GM12878 (cell line): ENCODE results near the gene USH1G. TPM values are rescaled to one million over a fixed set of nuclear protein-coding genes. Genes with fewer than 3 reads are reported as not detected.

Source experiments
- ATAC-seq: fragments of 200-7000 bp; cut with Tn5 transposase; 3 replicates; pipeline ENCODE4 v1.9.1; 2020; ENCODE audit warnings: mild to moderate bottlenecking, moderate library complexity
- Bru-seq: library from RNA; stranded (reverse); fragments of 400-500 nt; gene quantifications from one replicate; lab custom pipeline; 2021; lab: Mats Ljungman, UMichigan
- BruChase-seq, 2 experiments: library from RNA; stranded (reverse); fragments of 400-500 nt; gene quantifications; one replicate each; lab custom pipeline; 2021; lab: Mats Ljungman, UMichigan
- BruUV-seq: library from RNA; stranded (reverse); fragments of 400-500 nt; replicated peaks from 2 replicates; lab custom pipeline; 2021; lab: Mats Ljungman, UMichigan
- CTCF ChIA-PET: fragments of 300-600 bp; sonication (Branson Sonifier 250); formaldehyde crosslinking; extraction: SDS; loops from one replicate; lab custom pipeline; 2021; ENCODE audit warnings: inconsistent platforms; lab: Yijun Ruan, JAX
- POLR2A ChIA-PET: fragments of 350-600 bp; formaldehyde crosslinking; extraction: SDS; loops from one replicate; lab custom pipeline; 2021; ENCODE audit warnings: inconsistent platforms; lab: Charles Lee
- RAD21 ChIA-PET: fragments of 300-600 bp; sonication (Branson Sonifier 250); formaldehyde crosslinking; loops from one replicate; lab custom pipeline; 2023; ENCODE audit warnings: antibody characterized with exemption; ENCODE audit not compliant: unreplicated experiment; lab: Charles Lee
- SMC1A ChIA-PET: fragments of 300-600 bp; sonication (Branson Sonifier 250); formaldehyde crosslinking; loops from one replicate; lab custom pipeline; 2023; ENCODE audit not compliant: unreplicated experiment, uncharacterized antibody; lab: Charles Lee
- DNase-seq: peaks from one replicate; pipeline ENCODE4 v3.0.0-alpha.2; 2011; ENCODE audit warnings: low read depth, low spot score
- FAIRE-seq: peaks from 3 replicates; lab custom pipeline; 2011; peaks lifted over from hg19 to GRCh38; lab: Jason Lieb, UNC
- H2AFZ ChIP-seq: 2 replicates; pipeline ENCODE4 v1.6.0; 2011; ENCODE audit warnings: low read depth, low read length, control low read depth; ENCODE audit not compliant: control insufficient read depth
- H3K27ac ChIP-seq: 2 replicates; pipeline ENCODE4 v1.5.1; 2011; ENCODE audit warnings: control low read depth; ENCODE audit not compliant: control insufficient read depth, insufficient read depth
- H3K27me3 ChIP-seq, 2 experiments: replicated peaks in 1 of 2; 2 replicates each; pipeline versions ENCODE4 v1.6.0 to v1.6.1; 2011; ENCODE audit warnings: low read length in 1 of 2; ENCODE audit not compliant: control insufficient read depth in 2 of 2, insufficient read depth in 2 of 2
- H3K36me3 ChIP-seq, 2 experiments: 2 replicates each; pipeline ENCODE4 v1.5.1; 2011; ENCODE audit warnings: low read length in 1 of 2; ENCODE audit not compliant: control insufficient read depth in 2 of 2, insufficient read depth in 2 of 2
- H3K4me1 ChIP-seq: 2 replicates; pipeline ENCODE4 v1.6.1; 2011; ENCODE audit warnings: mild to moderate bottlenecking, low read length, moderate library complexity, mixed read lengths; ENCODE audit not compliant: control insufficient read depth, insufficient read depth
- H3K4me2 ChIP-seq: 2 replicates; pipeline ENCODE4 v1.6.0; 2011; ENCODE audit warnings: control low read depth; ENCODE audit not compliant: control insufficient read depth, insufficient read depth
- H3K4me3 ChIP-seq: fragments of 200-600 bp; sonication (generic); 2 replicates; pipeline ENCODE4 v1.5.1; 2016
- H3K79me2 ChIP-seq: 2 replicates; pipeline ENCODE4 v1.6.0; 2011; ENCODE audit warnings: low read length; ENCODE audit not compliant: control insufficient read depth, insufficient read depth
- H3K9ac ChIP-seq: 2 replicates; pipeline ENCODE4 v1.8.0; 2011; ENCODE audit warnings: low read length, control low read depth, mixed read lengths; ENCODE audit not compliant: control insufficient read depth, insufficient read depth
- H3K9me3 ChIP-seq: replicated peaks from 3 replicates; pipeline ENCODE4 v1.5.1; 2011; ENCODE audit warnings: mild to moderate bottlenecking, low read length; ENCODE audit not compliant: control insufficient read depth, insufficient read depth
- H4K20me1 ChIP-seq: 2 replicates; pipeline ENCODE4 v1.6.0; 2011; ENCODE audit not compliant: control insufficient read depth, insufficient read depth
- CHD4 ChIP-seq: fragments of 200-600 bp; sonication (generic); IDR thresholded peaks from 2 replicates; pipeline ENCODE4 v1.6.1; 2016; ENCODE audit warnings: mild to moderate bottlenecking
- CREM ChIP-seq: IDR thresholded peaks from 2 replicates; pipeline ENCODE4 v1.6.1; 2014; ENCODE audit warnings: antibody characterized with exemption, low read depth
- EGR1 ChIP-seq, 2 experiments: IDR thresholded peaks; 1 replicate in 1 of 2; 2 replicates in 1 of 2; pipeline ENCODE4 v1.6.1; 2011 to 2012; ENCODE audit warnings: low read depth in 2 of 2, low read length in 2 of 2, borderline replicate concordance in 1 of 2, mild to moderate bottlenecking in 1 of 2, moderate library complexity in 1 of 2
- IKZF1 ChIP-seq: fragments of 450-650 bp; conservative IDR thresholded peaks from 2 replicates; pipeline ENCODE4 v1.6.1; 2017; ENCODE audit warnings: antibody characterized with exemption, mild to moderate bottlenecking
- POLR2AphosphoS5 ChIP-seq: IDR thresholded peaks from 2 replicates; pipeline ENCODE4 v1.6.1; 2011; ENCODE audit warnings: mild to moderate bottlenecking, low read length, inconsistent platforms
- RUNX3 ChIP-seq: IDR thresholded peaks from 2 replicates; pipeline ENCODE4 v1.6.1; 2012; ENCODE audit warnings: low read length, inconsistent platforms
- WGBS: methylation state at CpG from one replicate; pipeline ENCODE4 v1.1.6; 2016; ENCODE audit warnings: low lambda C conversion rate; ENCODE audit not compliant: insufficient replicate concordance, insufficient coverage; ENCODE audit errors: missing lambda C conversion rate; 5-methylcytosine and 5-hydroxymethylcytosine counted together
- in situ Hi-C: fragments of 300-500 bp; cut with MboI; formaldehyde crosslinking; loops from 9 replicates; pipeline ENCODE4 v1.14.3; 2018; ENCODE audit warnings: mixed read lengths
- intact Hi-C: fragments of 100-400 bp; cut with micrococcal nuclease; formaldehyde crosslinking; loops from one replicate; pipeline ENCODE4 v1.14.2; 2022; ENCODE audit not compliant: unreplicated experiment
- long read RNA-seq, 2 experiments: library from polyadenylated mRNA; unstranded; transcript quantifications; one replicate each; pipeline ENCODE4 v2.0.0, GENCODE V29; 2019 to 2020
- polyA minus RNA-seq, 3 experiments: library from RNA; depleted of rRNA, polyadenylated mRNA; stranded (reverse); fragments of >200 nt; gene quantifications; 2 replicates each; pipeline ENCODE4 v1.2.3, GENCODE V29; 2011
- polyA plus RNA-seq, 11 experiments: library from polyadenylated mRNA; depleted of rRNA in 4 of 11; unstranded in 6 of 11; stranded (reverse) in 5 of 11; fragments of >200 nt; fragmentation: Nextera tagmentation in 4 of 11; fragmentation: Illumina TruSeq in 1 of 11; extraction: Ambion mirVana in 4 of 11; extraction: Trizol in 1 of 11; gene quantifications; 1 replicate in 1 of 11; 2 replicates in 10 of 11; pipeline versions ENCODE4 v1.2.1 to v1.2.3, GENCODE V29; 2011 to 2016; ENCODE audit warnings: inconsistent platforms in 2 of 11, missing spikeins in 2 of 11, low read depth in 1 of 11
- total RNA-seq, 4 experiments: library from RNA; depleted of rRNA in 3 of 4; stranded (reverse); fragments of >200 nt in 3 of 4; fragmentation: Illumina TruSeq in 1 of 4; extraction: Trizol in 1 of 4; gene quantifications; 2 replicates each; pipeline versions ENCODE4 v1.2.1 to v1.2.3, GENCODE V29; 2013 to 2021
- TF ChIP-seq, protein P1 (sequence below): fragments of 150-350 bp; IDR thresholded peaks from 2 replicates; pipeline ENCODE4 v1.6.1; 2014; ENCODE audit warnings: mild to moderate bottlenecking, low read depth, low read length
- TF ChIP-seq, protein P2 (sequence below): IDR thresholded peaks from 2 replicates; pipeline ENCODE4 v1.6.1; 2011; ENCODE audit warnings: borderline replicate concordance, low read depth, mild to moderate bottlenecking, moderate library complexity, low read length; ENCODE audit not compliant: insufficient read depth, poor library complexity, severe bottlenecking

The USH1G gene
- 0.29 and 0.48 TPM in 2 replicates for total RNA-seq (2013; cell fraction: nucleolus; rRNA removed)
- total RNA-seq (2014; rRNA removed) (0.11 TPM in 1 of 2 replicates, not detected in the other), total RNA-seq (2014; rRNA removed; fragmentation: Illumina TruSeq; extraction: Trizol) (not detected in 2 replicates), total RNA-seq (2021) (0.05 TPM in 1 of 2 replicates, not detected in the other), polyA plus RNA-seq (2011; rRNA removed) (0.22 and 0.62 TPM in 2 replicates), polyA plus RNA-seq (2014; fragmentation: Illumina TruSeq; extraction: Trizol) (not detected in 2 replicates), polyA plus RNA-seq (2014; fragmentation: Nextera tagmentation; extraction: Ambion mirVana) (not detected), polyA plus RNA-seq (2014; rRNA removed) (not detected in 2 replicates), polyA plus RNA-seq (2016; fragmentation: Nextera tagmentation; extraction: Ambion mirVana) (under 1 TPM in 1 of 2 experiments, not detected in 1; 0.09 TPM), polyA minus RNA-seq (2011; rRNA and poly(A)+ RNA removed) (6.6 and 11.9 TPM in 2 replicates), Bru-seq, nascent RNA (percentile 14 among the genes with signal in this experiment), BruChase-seq, experiment 1, labeled RNA remaining after a 6-hour chase (percentile 15 among the genes with signal in this experiment), BruChase-seq, experiment 2, labeled RNA remaining after a 2-hour chase (percentile 26 among the genes with signal in this experiment)
- not detected for polyA plus RNA-seq (2011; ENCODE audit: low read depth)
- 0.88 and 1.0 TPM in 2 replicates for polyA plus RNA-seq (2011; cell fraction: cytosol; rRNA removed)
- 1.5 and 2.1 TPM in 2 replicates for polyA plus RNA-seq (2011; cell fraction: nucleus; rRNA removed)
- 0.06 and 0.08 TPM in 2 replicates for polyA plus RNA-seq (2012)
- 0.52 and 0.67 TPM in 2 replicates for polyA minus RNA-seq (2011; cell fraction: cytosol; rRNA and poly(A)+ RNA removed)
- polyA minus RNA-seq (2011; cell fraction: nucleus; rRNA and poly(A)+ RNA removed): 2.7 and 6.5 TPM in 2 replicates
- long read RNA-seq, experiment 1: 0 reads
- long read RNA-seq, experiment 2: 0 reads

DNA sequence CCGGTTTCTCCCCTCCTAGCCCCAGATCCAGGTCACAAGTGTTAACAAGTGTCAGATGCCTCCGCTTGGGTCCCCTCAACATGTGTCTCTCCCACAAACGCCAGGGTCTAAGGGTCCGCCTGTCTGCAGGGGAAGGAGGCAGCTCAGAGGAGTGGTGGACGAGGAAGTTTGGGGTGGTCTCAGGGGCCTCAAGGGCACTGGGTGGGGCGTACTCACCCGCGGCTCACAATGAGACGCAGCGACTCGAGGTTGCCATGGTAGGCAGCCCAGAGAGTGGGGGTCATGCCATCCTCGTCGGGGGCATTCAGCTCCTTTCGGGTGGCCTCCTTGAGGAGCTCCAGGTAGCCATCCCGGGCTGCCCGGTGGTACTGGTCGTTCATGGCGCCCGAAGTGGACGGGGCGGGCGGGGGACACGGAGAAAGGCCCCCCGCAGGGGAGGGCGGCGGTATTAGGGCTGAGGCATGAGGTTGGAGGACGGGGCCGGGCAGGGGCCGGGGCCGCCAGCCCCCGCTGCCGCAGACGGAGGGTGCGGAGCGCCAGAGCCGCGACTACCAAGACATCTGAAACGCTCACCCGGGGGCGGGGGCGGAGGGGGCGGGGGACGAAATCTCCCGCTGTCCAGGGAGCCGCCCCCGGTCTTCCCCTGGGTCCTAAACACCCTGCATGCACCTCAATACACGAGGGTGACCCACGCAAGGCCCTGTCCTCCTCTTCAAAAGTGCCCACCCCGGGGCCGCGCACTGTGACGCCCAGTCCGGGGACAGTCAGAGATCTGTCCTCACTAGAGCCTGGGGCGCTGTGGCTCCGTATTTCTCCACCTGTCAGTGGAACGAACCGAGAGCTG is at the start of gene USH1G:
USH1G (minus strand) TSS at position 562 of the 844 bp plus-strand sequence; CDS start at position 380, 182 bp downstream.
- Histone ChIP-seq H3K9me3 (no peaks in the 10 kb centered on the region), H4K20me1 (no peaks in the 10 kb centered on the region), H3K79me2 (no peaks in the 10 kb centered on the region), H3K4me3 (no peak within 1 kb of the TSS), H3K27me3 (peaks cover 11 to 16% of the 10 kb centered on the region in 2 experiments), H3K27ac (no peak within 1 kb of the TSS), H3K36me3 (no peaks in the 10 kb centered on the region), H3K4me1 (no peaks in the 10 kb centered on the region), H3K9ac (no peak within 1 kb of the TSS), H3K4me2 (0 out of 2 replicates have a peak within 1 kb of the TSS, but pooled peaks have one; percentile 48), H2AFZ (no peak within 1 kb of the TSS)
- ATAC-seq (peak; percentile 61), DNase-seq (no peak), FAIRE-seq (no peak)
- ChIA-PET POLR2A (no interaction called here), CTCF (interaction anchor here (0.7 to 12.6 kb wide), 3 partner anchors 34 to 279 kb away, joined by 3 to 274 read pairs (median 4); no protein-coding TSS in a partner anchor), SMC1A (interaction anchor here (1.8 to 6.8 kb wide), 2 partner anchors 22 to 37 kb away, joined by 4 to 73 read pairs; no protein-coding TSS in a partner anchor), RAD21 (interaction anchor here (1.0 to 8.1 kb wide), 3 partner anchors 34 to 327 kb away, joined by 3 to 73 read pairs (median 30); no protein-coding TSS in a partner anchor)
- no TSS peak for BruUV-seq
- in situ Hi-C loops (loop anchor here (5.0 kb wide), 1 partner anchor 34 kb away; no protein-coding TSS in a partner anchor), intact Hi-C loops (loop anchor here (1.0 kb wide), 1 partner anchor 37 kb away; no protein-coding TSS in a partner anchor)
- TF ChIP-seq EGR1 (IDR thresholded peaks at IDR 0.05; ENCODE audit: borderline replicate concordance in 1 of 2, low read depth in 2 of 2, low read length in 2 of 2) (peak in 1 of 2 experiments; percentile 75; a peak in 2 of 3 replicates), POLR2AphosphoS5 (no peak), CHD4 (no peak), RUNX3 (no peak), IKZF1 (no peak), CREM (no peak)
- TF ChIP-seq, protein P1, sequence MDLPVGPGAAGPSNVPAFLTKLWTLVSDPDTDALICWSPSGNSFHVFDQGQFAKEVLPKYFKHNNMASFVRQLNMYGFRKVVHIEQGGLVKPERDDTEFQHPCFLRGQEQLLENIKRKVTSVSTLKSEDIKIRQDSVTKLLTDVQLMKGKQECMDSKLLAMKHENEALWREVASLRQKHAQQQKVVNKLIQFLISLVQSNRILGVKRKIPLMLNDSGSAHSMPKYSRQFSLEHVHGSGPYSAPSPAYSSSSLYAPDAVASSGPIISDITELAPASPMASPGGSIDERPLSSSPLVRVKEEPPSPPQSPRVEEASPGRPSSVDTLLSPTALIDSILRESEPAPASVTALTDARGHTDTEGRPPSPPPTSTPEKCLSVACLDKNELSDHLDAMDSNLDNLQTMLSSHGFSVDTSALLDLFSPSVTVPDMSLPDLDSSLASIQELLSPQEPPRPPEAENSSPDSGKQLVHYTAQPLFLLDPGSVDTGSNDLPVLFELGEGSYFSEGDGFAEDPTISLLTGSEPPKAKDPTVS: no peak
- TF ChIP-seq, protein P2, sequence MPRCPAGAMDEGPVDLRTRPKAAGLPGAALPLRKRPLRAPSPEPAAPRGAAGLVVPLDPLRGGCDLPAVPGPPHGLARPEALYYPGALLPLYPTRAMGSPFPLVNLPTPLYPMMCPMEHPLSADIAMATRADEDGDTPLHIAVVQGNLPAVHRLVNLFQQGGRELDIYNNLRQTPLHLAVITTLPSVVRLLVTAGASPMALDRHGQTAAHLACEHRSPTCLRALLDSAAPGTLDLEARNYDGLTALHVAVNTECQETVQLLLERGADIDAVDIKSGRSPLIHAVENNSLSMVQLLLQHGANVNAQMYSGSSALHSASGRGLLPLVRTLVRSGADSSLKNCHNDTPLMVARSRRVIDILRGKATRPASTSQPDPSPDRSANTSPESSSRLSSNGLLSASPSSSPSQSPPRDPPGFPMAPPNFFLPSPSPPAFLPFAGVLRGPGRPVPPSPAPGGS: no peak
- 5% methylated on average over 39 of the region's 57 CpGs for WGBS
